ENCODE results near the gene ATP2A2.
A peak's percentile ranks its signal among the peaks of the same experiment; 100 is the strongest.
"Not testable (repeated sequence)": the region's sequence is repeated elsewhere in the genome, so short reads cannot be mapped to it uniquely, and the experiment has no call there.

Gene ATP2A2

DNA sequence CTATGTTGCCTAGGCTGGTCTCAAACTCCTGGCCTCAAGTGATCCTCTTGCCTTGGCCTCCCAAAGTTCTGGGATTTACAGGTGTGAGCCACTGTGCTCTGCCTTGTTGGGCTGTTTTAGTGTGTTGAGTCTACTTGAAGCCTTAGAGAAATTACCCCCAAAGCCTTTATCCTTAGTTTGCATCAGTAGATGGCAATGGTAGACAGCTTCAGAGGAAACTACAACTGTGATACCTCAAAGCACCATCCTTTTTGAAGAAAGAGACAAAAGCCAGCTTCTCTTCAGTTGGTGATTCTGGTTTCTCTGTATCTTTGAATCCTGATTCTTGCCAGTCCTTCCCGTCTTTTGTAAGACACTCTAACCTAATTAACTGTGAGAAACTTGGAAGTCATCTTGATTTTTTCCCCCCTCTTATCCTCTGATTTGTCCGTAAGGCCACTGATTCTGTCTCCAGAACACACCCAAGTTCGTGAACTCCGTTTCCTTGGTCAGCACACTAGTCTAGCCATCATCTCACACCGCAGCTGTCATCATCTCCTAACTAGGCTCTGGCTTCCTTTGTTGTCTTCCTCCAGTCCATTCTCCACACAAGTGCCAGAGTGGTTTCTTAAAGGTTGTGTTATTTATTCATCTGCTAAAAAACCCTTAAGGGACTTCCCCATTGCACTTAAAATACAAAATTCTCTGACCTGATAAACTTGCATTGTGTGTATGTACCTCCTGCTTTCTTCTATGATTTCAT, 20.2 kb downstream of the ATP2A2 start:
- no peak for DNase-seq

DNA sequence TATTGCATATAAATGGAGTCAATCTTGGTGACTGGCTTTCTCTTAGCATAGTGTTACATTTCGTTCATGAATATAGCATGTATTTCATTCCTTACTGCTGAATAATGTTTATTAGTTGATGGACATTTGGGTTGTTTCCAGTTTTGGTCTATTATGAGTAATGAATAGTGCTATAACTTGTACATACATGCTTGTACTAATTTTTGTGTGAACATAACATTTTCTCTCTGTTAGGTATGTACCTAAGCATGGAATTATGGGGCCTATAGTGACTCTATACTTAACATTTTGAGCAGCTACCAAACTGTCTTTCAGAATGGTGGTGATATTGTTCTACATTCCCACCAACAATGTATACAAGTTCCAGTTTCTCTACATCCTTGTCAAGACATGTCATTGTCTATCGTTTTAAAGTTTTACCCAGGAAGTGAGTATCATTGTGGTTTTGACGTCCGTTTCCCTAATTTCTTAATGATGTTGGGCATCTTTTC, 23.1 kb downstream of the ATP2A2 start:
- no peak for DNase-seq

DNA sequence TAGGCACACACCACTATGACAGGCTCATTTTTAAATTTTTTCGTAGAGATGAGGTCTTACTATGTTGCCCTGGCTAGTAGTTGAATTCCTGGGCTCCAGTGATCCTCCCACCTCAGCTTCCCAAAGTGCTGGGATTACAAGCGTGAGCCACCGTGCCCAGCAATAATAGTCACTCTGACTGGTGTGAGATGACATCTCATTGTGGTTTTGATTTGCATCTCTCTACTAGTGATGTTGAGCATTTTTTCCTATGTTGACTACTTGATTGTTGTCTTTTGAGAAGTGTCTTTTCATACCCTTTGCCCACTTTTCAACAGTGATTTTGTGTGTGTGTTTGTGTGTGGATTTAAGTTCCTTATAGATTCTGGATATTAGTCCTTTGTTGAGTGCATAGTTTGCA, 26.3 kb downstream of the ATP2A2 start:
- DNase-seq: no peak

DNA sequence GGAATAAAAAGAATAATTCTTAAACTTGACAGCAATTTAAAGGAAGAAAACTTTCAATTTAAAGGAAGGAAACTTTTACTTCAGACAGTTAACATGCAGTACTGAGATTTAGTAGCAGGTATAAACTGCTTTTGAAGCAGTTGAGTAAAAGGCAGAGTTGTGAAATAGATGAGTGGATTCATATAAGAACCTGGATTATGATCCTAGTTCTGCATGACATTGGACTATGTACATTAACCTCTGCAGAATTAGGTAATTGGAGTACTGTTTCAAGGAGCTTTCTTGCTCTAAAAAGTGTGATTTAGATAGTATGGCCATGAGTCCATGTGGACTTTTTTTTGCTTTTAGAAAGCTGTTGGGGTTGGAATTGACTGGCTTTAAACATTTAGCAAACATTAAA, 29.7 kb downstream of the ATP2A2 start:
- DNase-seq: no peak

DNA sequence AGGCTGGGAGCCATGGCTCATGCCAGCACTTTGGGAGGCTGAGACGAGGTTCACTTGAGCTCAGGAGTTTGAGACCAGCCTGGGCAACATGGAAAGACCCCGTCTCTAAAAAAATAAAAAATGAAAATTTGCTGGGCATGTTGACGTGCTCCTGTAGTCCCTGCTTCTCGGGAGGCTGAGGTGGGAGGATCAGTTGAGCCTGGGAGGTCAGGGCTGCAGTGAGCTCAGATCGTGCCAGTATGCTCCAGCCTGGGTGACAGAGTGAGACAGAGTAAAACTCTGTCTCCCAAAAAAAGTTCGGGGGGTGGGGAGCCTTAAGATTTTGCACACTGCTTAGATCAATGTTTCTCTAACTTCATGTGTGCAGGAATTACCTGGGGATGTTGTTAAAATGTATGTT, 30.9 kb downstream of the ATP2A2 start:
- no peak for DNase-seq

DNA sequence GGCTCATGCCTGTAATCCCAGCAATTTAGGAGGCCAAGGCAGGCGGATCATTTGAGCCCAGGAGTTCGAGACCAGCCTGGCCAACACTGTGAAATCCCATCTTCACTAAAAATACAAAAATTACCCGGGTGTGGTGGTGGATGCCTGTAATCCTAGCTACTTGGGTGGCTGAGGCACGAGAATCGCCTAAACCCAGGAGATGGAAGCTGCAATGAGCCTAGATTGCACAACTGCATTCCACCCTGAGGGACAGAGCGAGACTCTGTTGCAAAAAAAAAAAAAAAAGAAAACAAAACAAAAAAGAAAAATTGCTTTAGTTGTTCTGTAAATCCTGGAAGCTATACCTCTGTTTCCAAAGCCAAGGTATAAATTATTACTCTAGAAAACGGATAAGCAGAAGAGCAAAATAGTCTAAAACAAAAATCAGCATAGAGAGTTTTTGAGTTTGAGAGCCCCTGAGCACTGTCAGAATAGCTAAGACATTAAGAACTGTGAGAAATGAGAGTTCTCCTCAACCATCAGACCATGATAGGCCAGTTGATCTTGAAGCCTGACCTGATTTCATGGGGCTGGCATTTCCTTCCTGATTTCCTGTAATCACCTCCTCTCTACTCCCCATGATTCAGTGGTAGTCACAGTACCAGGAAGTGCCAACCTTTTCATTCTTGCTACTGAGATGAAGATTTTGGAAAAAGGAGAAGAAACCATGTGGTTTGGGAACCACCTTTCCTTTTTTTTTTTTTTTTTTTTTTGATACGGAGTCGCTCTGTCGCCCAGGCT, 31.7 kb downstream of the ATP2A2 start:
- DNase-seq: no peak

DNA sequence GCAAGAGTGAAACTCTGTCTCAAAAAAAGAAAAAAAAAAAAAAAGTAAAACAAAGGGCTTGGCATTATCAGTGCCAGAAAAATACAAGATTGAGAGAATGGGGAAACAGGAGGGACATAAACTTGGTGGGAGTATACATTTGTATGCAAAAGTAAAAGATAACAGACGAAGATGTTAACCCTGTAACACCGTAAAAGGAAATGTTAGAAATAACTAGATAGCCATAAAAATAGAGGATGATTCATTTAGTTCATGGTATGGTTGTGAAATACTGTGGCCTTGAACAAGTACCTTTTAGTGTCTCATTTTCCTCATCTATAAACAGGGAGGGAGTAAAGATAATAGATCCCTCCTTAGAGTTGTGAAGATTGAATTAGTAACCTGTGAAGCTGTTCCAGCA, 33.3 kb downstream of the ATP2A2 start:
- DNase-seq: no peak

DNA sequence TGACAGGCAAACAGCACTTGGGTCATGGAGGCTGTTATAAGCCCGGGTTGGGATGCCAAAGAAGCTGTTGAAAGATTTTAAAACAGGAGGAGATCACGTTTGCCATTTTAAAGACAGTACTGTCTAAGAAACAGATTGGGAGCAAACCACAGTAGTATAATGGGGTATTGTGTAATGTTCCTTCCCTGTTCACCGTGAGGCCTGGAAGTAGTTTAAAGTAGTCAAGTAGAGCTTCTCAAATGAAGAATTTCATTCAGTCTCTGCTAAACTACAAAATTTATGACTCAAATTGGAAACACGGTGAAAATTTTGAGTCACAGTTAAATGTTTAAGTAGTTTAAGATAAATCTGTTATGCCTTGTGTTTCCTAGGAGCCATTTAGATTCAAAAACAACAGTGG, 35.8 kb downstream of the ATP2A2 start:
- no peak for DNase-seq

DNA sequence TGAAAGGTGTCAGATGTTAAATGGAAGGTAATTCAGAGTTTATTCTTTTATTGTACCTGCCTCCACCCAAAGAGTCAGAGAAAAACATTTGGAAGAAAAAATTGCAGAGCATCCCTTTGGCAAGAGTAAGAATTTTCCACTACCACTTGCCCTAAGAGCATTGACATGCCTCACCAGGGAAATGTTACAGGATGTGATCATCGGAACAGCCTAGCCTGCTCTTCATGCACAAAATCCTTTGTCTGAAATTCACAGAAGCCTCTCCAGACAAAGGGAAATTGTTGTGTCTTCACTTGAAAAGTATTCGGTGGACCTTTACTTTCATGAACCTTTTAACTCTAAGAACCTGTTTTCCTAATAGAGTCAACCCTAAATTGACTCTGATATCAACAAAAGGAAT, 36.9 kb downstream of the ATP2A2 start:
- DNase-seq: no peak

DNA sequence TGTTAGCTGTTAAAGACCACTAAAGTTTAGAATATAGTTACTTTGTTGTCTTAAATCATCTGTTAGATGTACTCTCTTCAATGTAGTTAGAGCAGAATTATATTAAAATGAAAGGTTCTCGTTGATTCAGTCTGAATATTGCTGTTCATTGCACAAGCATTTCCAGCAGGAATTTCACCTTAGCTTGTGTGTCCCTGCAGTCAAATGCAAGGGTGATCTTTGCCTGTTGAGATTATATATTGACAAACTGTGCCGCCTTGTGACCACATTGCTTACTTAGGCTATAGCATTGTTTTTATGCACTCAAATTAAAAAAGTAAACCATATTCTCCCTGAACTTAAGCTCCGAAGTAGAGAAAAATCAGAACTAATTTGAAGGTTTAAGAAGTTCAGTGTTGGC, 39.5 kb downstream of the ATP2A2 start:
- no peak for DNase-seq

DNA sequence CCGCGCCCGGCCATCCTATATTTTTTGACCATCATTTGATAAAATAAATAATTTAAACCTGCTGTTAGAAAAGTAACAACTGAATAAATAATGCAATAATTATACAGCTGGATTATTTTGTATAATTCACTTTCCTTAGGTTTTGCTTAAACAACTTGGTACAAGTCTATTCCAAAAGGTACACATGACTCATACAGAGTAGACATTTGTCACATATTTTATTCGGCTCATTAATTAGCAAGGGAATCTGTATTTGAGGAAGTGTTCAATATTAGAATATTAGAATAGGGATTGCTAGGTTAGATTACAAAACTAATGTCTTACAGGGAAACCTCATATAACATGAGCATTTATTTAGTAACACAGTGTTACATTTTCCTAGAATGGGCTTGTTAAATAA, 48.7 kb downstream of the ATP2A2 start:
- DNase-seq: no peak

DNA sequence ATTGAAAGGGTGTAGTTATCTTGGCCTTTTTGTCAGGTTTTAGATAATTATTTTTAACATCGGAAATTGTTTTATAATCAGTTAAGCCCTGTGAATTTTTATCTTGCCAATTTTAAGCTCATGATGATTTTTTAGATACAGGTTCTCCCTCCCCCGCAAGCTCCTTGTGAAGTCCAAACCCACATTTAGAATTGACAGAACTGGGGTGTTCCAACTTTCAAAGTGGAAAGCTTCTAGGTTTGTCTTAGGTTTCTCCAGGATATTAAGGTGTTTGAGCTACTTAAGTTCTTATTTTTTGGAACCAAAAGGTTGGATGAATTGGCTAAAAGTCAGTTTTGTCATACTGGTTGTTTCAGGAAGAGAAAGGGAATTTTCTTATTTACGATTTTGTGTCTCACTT, 49.1 kb downstream of the ATP2A2 start:
- DNase-seq: no peak

DNA sequence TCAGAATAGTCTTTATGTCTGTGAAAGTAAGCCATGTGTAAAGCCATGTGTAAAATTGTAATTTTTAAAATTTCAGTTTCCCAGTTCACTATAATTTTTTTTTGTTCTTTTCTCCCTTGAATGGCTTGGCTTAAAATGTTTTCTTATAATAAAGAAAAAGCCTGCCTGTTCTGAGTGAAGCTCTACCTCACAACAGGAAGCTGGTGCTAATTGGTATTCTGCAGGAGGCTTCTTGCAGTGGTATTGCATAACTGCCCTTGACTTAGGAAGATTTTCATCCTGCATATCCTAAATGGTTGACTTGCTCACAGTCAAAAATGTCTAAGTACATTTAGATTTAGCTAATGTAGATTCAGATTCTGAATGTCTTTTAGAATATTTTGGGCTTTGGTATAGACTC, 49.5 kb downstream of the ATP2A2 start:
- no peak for DNase-seq

DNA sequence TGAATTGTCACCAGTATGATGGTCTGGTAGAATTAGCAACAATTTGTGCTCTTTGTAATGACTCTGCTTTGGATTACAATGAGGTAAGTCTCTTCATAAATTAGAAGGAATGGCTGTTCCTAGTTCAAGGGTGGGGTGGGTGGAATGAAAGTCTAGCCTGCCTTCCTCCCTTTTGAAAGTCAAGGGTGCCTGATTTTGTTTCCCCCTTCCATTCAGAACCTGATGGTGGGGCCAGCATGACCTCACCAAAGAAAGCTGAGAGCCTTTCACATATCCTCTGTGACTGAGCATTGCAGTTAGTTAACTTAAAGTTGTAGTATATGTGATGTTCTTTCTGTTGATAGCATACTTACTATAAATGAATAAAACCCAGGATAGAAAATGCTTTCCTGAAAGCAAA, 52.2 kb downstream of the ATP2A2 start:
- no peak for DNase-seq

DNA sequence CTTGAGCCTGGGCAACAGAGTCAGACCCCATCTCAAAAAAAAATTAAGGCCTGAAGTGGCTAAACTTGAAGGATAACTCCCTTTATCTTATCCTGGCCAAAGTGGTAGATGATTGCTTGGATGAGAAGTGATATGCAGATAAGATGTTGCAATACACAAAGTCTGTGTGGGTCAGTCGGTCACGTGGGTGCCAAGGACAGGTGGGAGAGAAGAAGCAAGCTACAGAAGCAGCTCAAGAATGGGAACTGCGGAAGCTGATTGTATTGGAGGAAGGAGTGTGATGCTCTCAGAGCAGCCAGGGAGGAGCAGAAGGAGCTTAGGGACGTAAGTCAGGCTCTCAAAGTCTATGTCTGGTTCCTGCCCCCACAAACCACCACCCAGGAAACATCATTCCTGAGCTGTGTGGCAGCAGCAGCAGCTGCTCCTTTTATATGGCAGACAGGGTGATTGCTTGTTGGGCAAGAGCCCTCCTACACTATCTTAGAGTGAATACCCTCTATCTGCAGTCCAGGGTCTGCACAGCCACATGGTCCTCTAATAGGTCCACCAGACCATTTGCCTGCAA, 54.5 kb downstream of the ATP2A2 start:
- no peak for DNase-seq

DNA sequence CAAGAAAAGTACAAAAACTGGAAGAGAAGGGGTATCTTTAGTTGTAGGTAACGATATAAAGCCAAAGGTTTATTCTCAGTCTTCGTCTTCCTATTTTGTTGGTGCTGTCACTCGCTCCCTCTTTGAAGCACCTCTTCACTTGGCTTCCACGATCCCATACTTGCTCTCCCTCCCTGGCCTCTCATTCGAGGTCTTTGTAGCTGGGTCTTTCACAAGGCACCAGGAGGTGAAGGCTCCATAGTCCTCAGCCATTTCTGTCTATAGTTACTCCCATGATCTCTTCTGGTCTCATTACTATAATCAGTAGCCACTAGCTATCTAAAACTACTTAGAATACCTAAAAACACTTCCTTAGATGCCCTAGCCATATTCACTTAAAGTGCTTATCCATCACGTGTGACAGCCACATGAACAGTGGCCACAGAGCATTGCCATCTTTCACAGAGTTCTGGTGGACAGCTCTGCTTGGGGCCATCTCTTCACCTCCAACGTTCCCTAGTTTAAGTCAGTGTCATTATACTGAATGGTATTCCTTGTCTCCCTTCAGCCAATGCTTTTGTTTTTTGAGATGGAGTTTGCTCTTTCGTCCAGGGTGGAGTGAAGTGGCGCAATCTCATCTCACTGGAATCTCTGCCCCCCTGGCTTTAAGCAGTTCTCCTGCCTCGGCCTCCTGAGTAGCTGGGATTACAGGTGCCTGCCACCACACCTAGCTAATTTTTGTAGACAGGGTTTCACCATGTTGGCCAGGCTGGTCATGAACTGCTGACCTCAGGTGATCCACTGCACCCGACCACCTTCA, 57.1 kb downstream of the ATP2A2 start:
- no peak for DNase-seq

DNA sequence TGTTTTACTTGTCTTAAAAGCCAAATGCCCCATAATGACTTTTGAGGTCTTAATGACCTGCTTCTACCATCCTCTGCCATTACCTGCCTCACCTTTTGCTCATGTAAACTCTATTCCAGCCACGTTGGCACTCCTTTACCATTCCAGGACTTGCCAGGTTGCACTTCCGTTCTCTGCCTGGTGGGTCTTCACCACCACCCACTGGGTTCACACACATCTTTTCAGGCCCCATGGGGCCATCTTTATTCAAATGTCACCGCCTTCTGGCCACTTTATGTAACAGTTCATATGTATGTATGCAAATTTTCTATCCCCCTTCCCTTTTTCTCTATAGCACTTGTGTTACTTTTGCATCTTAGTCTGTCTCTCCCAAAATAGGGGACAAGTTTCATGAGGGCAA, 57.7 kb downstream of the ATP2A2 start:
- DNase-seq: peak in 1 of 2 experiments; percentile 15

DNA sequence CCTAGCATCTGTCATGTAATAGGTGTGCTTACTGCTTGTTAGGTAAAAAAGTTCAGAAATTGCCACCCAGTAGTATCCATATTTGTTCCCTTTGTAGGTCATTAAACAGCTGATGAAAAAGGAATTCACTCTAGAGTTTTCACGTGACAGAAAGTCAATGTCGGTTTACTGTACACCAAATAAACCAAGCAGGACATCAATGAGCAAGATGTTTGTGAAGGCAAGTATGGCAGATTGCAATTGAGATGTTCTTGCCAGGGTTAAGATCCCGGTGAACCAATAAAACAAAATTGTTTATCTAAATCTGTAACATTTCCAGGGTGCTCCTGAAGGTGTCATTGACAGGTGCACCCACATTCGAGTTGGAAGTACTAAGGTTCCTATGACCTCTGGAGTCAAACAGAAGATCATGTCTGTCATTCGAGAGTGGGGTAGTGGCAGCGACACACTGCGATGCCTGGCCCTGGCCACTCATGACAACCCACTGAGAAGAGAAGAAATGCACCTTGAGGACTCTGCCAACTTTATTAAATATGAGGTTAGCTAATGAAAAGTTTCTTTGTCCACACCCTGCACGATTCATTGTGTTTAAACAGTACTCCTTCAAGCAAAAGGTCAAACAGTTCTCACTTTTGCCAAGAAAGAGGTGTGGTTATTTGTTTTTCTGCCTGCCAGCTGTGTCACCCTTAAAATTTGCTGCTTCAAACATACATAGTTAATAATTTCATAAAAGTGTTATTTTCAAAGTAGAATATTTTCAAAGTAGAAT, 58.3 kb downstream of the ATP2A2 start:
- no peak for DNase-seq

DNA sequence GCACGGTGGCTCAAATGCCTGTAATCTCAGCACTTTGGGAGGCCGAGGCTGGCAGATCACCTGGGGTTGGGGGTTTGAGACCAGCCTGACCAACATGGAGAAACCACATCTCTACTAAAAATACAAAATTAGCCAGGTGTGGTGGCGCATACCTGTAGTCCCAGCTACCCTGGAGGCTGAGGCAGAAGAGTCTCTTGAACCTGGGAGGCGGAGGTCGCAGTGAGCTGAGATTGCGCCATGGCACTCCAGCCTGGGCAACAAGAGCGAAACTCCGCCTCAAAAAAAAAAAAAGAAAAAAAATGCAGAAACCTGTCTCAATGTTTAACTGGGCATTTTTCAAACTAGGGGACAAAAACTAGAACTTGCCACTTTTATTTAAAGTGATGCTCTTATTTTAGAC, 59.2 kb downstream of the ATP2A2 start:
- DNase-seq: not testable (repeated sequence)

DNA sequence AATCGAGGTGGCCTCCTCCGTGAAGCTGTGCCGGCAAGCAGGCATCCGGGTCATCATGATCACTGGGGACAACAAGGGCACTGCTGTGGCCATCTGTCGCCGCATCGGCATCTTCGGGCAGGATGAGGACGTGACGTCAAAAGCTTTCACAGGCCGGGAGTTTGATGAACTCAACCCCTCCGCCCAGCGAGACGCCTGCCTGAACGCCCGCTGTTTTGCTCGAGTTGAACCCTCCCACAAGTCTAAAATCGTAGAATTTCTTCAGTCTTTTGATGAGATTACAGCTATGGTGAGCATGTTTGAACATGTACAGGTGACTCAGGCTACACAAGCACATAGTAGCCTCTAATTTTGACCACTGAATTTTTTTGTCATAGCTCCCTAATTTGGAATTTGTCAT, 59.7 kb downstream of the ATP2A2 start:
- DNase-seq: no peak

DNA sequence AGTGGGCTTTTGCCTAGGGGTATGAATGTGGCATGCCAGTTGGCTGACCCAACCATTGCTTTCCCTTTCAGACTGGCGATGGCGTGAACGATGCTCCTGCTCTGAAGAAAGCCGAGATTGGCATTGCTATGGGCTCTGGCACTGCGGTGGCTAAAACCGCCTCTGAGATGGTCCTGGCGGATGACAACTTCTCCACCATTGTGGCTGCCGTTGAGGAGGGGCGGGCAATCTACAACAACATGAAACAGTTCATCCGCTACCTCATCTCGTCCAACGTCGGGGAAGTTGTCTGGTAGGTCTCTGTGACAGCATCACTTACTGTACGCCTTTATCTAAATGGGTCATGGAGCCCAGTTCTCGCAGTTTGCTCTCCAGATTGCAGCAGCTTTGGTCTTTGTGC, 61.1 kb downstream of the ATP2A2 start:
- DNase-seq: no peak

DNA sequence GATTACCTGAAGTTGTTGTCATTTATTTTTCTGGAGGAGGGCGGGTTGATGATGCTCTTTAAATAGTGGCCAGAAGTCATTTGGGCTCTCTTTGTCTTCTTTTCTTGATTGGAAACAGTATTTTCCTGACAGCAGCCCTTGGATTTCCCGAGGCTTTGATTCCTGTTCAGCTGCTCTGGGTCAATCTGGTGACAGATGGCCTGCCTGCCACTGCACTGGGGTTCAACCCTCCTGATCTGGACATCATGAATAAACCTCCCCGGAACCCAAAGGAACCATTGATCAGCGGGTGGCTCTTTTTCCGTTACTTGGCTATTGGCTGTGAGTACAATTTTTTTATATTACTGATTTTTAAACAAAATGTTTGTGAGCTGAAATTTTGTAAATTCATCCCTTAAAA, 62.1 kb downstream of the ATP2A2 start:
- DNase-seq: no peak
